ENCODE results near the gene TNFRSF14.

- TF ChIP-seq TAF1 (IDR thresholded peaks at IDR 0.05; ENCODE audit: low read depth, low read length) (no peak), POU2F2 (IDR thresholded peaks at IDR 0.05; ENCODE audit: low read depth, low read length) (no peak), POLR2A (IDR thresholded peaks at IDR 0.05; ENCODE audit: low read depth, low read length) (no peak)
Measured at GRCh38 chr1:2610036-2610959, 54.1 kb downstream of the TNFRSF14 start.
